Small intestine (tissue), 7 donors: Measurements from ENCODE around the gene ELK3. TPM values are rescaled to one million over a fixed set of nuclear protein-coding genes. Genes with fewer than 3 reads are reported as not detected.
A peak's percentile ranks its signal among the peaks of the same experiment; 100 is the strongest.

Experiments
- DNase-seq, 2 donors: peaks; one replicate each; pipeline versions ENCODE4 v3.0.0 to v3.0.0-alpha.2; 2013
- FAIRE-seq: peaks from 2 replicates; lab custom pipeline; 2012; peaks lifted over from hg19 to GRCh38; lab: Jason Lieb, UNC
- H3K27ac ChIP-seq, 3 donors: one replicate each; pipeline ENCODE4 v1.5.1; 2013; ENCODE audit warnings: low read length in 2 of 3, mild to moderate bottlenecking in 2 of 3, control low read depth in 1 of 3, inconsistent platforms in 1 of 3, low read depth in 1 of 3, moderate library complexity in 1 of 3
- H3K27me3 ChIP-seq, 3 donors: one replicate each; pipeline ENCODE4 v1.6.1; 2013; ENCODE audit warnings: low read length in 3 of 3, inconsistent platforms in 1 of 3; ENCODE audit not compliant: control insufficient read depth in 3 of 3, insufficient read depth in 3 of 3
- H3K36me3 ChIP-seq, 3 donors: one replicate each; pipeline ENCODE4 v1.6.1; 2013; ENCODE audit warnings: low read length in 3 of 3, inconsistent platforms in 1 of 3, low read depth in 1 of 3, mild to moderate bottlenecking in 1 of 3, moderate library complexity in 1 of 3; ENCODE audit not compliant: control insufficient read depth in 3 of 3, insufficient read depth in 2 of 3
- H3K4me1 ChIP-seq, 3 donors: one replicate each; pipeline ENCODE4 v1.6.1; 2013; ENCODE audit warnings: low read length in 2 of 3, inconsistent platforms in 1 of 3, low read depth in 1 of 3, mild to moderate bottlenecking in 1 of 3, moderate library complexity in 1 of 3; ENCODE audit not compliant: control insufficient read depth in 3 of 3, insufficient read depth in 2 of 3
- H3K4me3 ChIP-seq, 3 donors: one replicate each; pipeline ENCODE4 v1.5.1; 2013; ENCODE audit warnings: low read length in 3 of 3, control low read depth in 1 of 3, inconsistent platforms in 1 of 3, low read depth in 1 of 3, mild to moderate bottlenecking in 1 of 3, moderate library complexity in 1 of 3
- H3K9me3 ChIP-seq, 2 donors: one replicate each; pipeline ENCODE4 v1.6.1; 2013; ENCODE audit warnings: low read depth in 1 of 2, low read length in 1 of 2; ENCODE audit not compliant: control insufficient read depth in 2 of 2, insufficient read depth in 1 of 2
- WGBS, 3 donors: extraction: QIAGEN DNeasy Blood & Tissue Kit; methylation state at CpG; one replicate each; pipeline ENCODE4 v1.1.7; 2013; 5-methylcytosine and 5-hydroxymethylcytosine counted together
- polyA plus RNA-seq, 4 donors: library from polyadenylated mRNA; stranded (reverse) in 3 of 4; unstranded in 1 of 4; fragments of 200-250 nt in 3 of 4; fragments of 120-200 nt in 1 of 4; gene quantifications; one replicate each; pipeline versions ENCODE4 v1.2.1 to v1.2.3, GENCODE V29; 2013
- donor health status: healthy with polysubstance abuse.
- donor health status: control.
- donor health status: control.
- donor health status: Bipolar disorder and iron deficiency.
- donor health status: healthy.

The ELK3 gene
- polyA plus RNA-seq, 4 donors: 0.67 to 15.9 (median 10.8) TPM

GRCh38 chr12:96192926-96193573 lies 1.1 kb upstream of the ELK3 start:
- H3K9me3 ChIP-seq: no peaks in the 10 kb centered on the region
- peak overlapping the region in 1 of 3 donors; percentile 76 for H3K27ac ChIP-seq
- WGBS, 3 donors: 60 to 74% (median 65%) methylated on average over 9 of the region's 9 CpGs
- FAIRE-seq: no peak
- no peak overlapping the region for H3K4me3 ChIP-seq
- H3K27me3 ChIP-seq: peaks cover 0 to 5% (median 0%) of the 10 kb centered on the region in 3 donors
- no peaks in the 10 kb centered on the region for H3K36me3 ChIP-seq
- no peak for DNase-seq
- peaks cover 0 to 4% (median 0%) of the 10 kb centered on the region in 3 donors for H3K4me1 ChIP-seq

DNA sequence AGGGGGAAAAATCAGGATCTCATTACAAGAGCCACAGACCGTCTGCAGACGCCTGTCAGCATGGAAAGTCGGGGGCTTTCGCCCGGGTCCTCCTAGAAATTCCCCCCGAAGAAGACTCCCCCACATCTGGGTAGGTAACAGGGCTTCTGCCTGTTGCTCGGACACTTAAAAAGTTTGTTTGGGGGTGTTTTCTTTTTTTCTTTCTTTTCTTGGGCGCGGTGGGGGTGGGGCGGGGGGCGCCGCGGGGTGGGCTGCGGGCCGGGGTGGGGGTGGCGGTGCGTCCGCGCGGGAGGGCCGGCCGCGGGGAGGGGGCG lies 358 bp downstream of the ELK3 start:
- Histone ChIP-seq H3K27ac (peak overlapping the region in 2 of 3 donors; percentile 66 to 90), H3K4me3 (peak overlapping the region; percentile 77 to 89 (median 89)), H3K9me3 (no peaks in the 10 kb centered on the region), H3K27me3 (peaks cover 0 to 5% (median 0%) of the 10 kb centered on the region in 3 donors), H3K36me3 (no peaks in the 10 kb centered on the region), H3K4me1 (peaks cover 0 to 4% (median 0%) of the 10 kb centered on the region in 3 donors)
- DNase-seq: no peak
- no peak for FAIRE-seq
- 0 to 2% (median 0%) methylated on average over 9 to 24 of the region's 24 CpGs for WGBS, 3 donors

DNA sequence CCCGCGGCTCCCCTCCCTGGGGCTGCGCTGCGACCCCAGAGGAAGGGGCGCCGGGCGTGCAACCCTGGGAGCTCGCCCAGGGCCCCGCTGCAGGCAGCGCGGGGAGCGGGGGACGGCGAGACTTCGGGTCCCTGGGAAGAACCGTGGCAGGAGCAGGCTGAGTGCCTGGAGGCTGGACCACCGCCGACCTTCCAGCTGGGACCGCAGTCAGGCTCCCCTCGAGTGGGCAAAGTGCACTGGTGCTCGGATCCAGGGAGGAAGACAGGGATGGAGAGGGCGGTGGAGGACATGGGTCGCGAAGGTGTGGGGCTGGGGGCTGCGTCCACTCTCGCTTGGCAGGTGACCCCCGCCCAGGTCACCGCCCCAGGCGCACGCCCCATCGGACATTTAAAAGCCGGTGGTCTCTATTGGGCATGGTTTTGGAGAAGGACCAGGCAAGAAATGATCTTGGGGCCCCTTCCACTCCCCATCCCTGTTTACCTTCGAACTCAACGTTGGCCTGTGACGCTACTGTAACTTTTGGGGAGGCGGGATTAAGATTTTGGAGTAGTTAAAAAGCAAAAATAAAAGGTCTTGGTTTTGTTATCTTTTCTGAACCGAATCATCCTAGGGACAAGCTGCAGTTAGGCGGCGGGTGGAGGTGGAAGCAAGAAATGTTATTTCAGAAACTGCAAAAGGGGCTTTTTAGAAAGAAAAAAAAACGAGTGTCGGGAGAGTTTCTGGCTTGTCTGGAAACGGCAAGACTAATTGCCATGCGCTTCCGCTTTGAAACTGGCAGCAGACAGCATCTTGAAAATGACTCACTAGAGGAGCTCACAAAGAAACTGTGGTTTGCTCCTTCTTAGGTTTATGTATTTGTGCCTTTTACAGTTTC lies 1.0 kb downstream of the ELK3 start:
- H3K4me3 ChIP-seq: peak overlapping the region; percentile 77 to 89 (median 80)
- H3K9me3 ChIP-seq: no peaks in the 10 kb centered on the region
- WGBS, 3 donors: 0% methylated on average over 32 to 44 of the region's 44 CpGs
- H3K36me3 ChIP-seq: no peaks in the 10 kb centered on the region
- H3K27me3 ChIP-seq: peaks cover 0 to 2% (median 0%) of the 10 kb centered on the region in 3 donors
- DNase-seq (peak; percentile 46 to 57), FAIRE-seq (no peak)
- H3K27ac ChIP-seq: peak overlapping the region in 2 of 3 donors; percentile 57 to 93
- H3K4me1 ChIP-seq: peaks cover 0 to 4% (median 0%) of the 10 kb centered on the region in 3 donors

- Histone ChIP-seq H3K27ac (peak overlapping the region in 2 of 3 donors; percentile 57 to 88), H3K4me3 (peak overlapping the region; percentile 47 to 80 (median 77)), H3K4me1 (peaks cover 0 to 4% (median 0%) of the 10 kb centered on the region in 3 donors), H3K9me3 (no peaks in the 10 kb centered on the region), H3K36me3 (no peaks in the 10 kb centered on the region), H3K27me3 (peaks cover 0 to 2% (median 0%) of the 10 kb centered on the region in 3 donors)
- FAIRE-seq (no peak), DNase-seq (no peak)
- WGBS, 3 donors: 11 to 19% (median 11%) methylated on average over 14 of the region's 14 CpGs
Observed at GRCh38 chr12:96195845-96196451, 1.8 kb downstream of the ELK3 start.

DNA sequence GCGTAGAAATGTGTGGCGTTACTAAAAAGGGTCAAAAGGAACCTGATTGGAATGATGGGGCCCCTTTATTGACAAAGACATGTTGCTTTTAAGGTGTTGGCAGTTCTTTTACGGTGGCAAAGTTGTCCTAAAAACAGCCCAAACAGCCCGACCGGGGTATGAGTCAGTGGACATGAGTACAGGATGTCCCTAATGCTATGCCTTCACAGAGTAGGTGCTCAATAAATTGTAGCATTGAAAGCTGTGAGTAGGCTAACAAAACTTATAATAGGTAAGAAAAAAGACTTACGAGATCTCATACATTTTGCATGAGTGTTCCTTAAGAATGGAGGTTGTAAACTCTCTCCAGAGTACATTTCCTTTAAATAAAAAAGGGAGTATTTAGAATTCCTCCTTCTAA lies 2.6 kb downstream of the ELK3 start:
- WGBS, 3 donors: 67 to 88% (median 86%) methylated on average over 6 of the region's 6 CpGs

GRCh38 chr12:96197503-96198272 lies 3.5 kb downstream of the ELK3 start:
- no peak for FAIRE-seq
- no peaks in the 10 kb centered on the region for H3K9me3 ChIP-seq
- no peak overlapping the region for H3K4me3 ChIP-seq
- H3K4me1 ChIP-seq: peaks cover 0 to 4% (median 0%) of the 10 kb centered on the region in 3 donors
- peaks cover 0 to 2% (median 0%) of the 10 kb centered on the region in 3 donors for H3K27me3 ChIP-seq
- H3K36me3 ChIP-seq: no peaks in the 10 kb centered on the region
- H3K27ac ChIP-seq: peak overlapping the region in 1 of 3 donors; percentile 85
- DNase-seq: no peak
- WGBS, 3 donors: 39 to 51% (median 51%) methylated on average over 3 of the region's 3 CpGs

More for the DNA sequence above, 2.6 kb downstream of the ELK3 start:
- no peaks in the 10 kb centered on the region for H3K9me3 ChIP-seq
- peaks cover 0 to 2% (median 0%) of the 10 kb centered on the region in 3 donors for H3K27me3 ChIP-seq
- peak overlapping the region in 1 of 3 donors; percentile 88 for H3K27ac ChIP-seq
- H3K4me1 ChIP-seq: peaks cover 0 to 4% (median 0%) of the 10 kb centered on the region in 3 donors
- no peak for DNase-seq
- no peaks in the 10 kb centered on the region for H3K36me3 ChIP-seq
- H3K4me3 ChIP-seq: peak overlapping the region in 1 of 3 donors; percentile 36
- FAIRE-seq: no peak

- Histone ChIP-seq H3K27ac (peak overlapping the region in 1 of 3 donors; percentile 62), H3K4me1 (peaks cover 0 to 4% (median 0%) of the 10 kb centered on the region in 3 donors), H3K36me3 (no peaks in the 10 kb centered on the region), H3K27me3 (no peaks in the 10 kb centered on the region), H3K9me3 (no peaks in the 10 kb centered on the region), H3K4me3 (no peak overlapping the region)
- FAIRE-seq (no peak), DNase-seq (no peak)
Observed at GRCh38 chr12:96198965-96199364, 4.8 kb downstream of the ELK3 start.
